Measurements from ENCODE around the gene MRPS14. TPM values are rescaled to one million over a fixed set of nuclear protein-coding genes. Genes with fewer than 3 reads are reported as not detected.

MRPS14 gene
- total and polyA plus RNA-seq, 3 experiments from 2014 or later = 41.0 to 49.4 (median 41.4) TPM

Other genes with a start within 250 kb of the MRPS14 start
- gene CACYBP, start 23.5 kb downstream of the MRPS14 start, total RNA-seq = 100 to 1,000 TPM; 345 to 372 TPM
- 166 TPM for gene CACYBP, start 23.5 kb downstream of the MRPS14 start, polyA plus RNA-seq
- not detected for gene TNN, start 44.4 kb upstream of the MRPS14 start, total RNA-seq
- not detected for gene TNN, start 44.4 kb upstream of the MRPS14 start, polyA plus RNA-seq
- gene KIAA0040, start 169.4 kb upstream of the MRPS14 start, total RNA-seq = 10 to 100 TPM; 30.4 to 31.8 TPM
- gene KIAA0040, start 169.4 kb upstream of the MRPS14 start, polyA plus RNA-seq = 39.3 TPM